ENCODE measurements around the gene SERPINC1. TPM values are rescaled to one million over a fixed set of nuclear protein-coding genes. Genes with fewer than 3 reads are reported as not detected.

SERPINC1 gene
- total and polyA plus RNA-seq, 10 of the 15 experiments (the other 5 are each of a cell fraction or from before 2014, with no cell fraction given): 0.11 to 0.44 TPM; not detected in 8

DNA sequence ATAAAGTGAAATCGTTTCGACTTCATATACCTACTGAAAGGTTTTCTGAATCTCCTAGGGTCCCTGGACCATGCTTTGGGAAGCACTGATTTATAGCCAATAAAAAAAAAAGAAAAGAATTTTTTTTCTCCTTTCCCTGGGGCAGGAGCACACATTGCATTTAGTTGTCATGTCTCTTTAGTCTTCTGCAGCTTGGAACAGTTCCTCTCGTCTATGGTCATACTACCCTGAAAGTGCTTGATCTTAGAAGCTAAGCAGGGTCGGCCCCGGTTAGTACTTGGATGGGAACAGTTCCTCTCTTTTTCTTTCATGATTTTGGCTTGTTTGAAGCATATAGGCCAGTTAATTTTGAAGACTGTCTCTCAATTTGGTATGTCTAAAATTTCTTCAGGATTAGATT, 3.7 kb upstream of the SERPINC1 start:
- ChIA-PET CTCF (interaction anchor here (1.1 kb wide), 1 partner anchor 14 kb away, joined by 3 read pairs; no protein-coding TSS in a partner anchor), POLR2A (no interaction called here), RAD21 (ENCODE audit: unreplicated experiment) (no interaction called here), SMC1A (ENCODE audit: uncharacterized antibody, unreplicated experiment) (no interaction called here)
- FAIRE-seq (no peak), DNase-seq (ENCODE audit: low read depth, low spot score) (no peak), ATAC-seq (no peak)
- Histone ChIP-seq H3K4me3 (no peak overlapping the region), H2AFZ (ENCODE audit: control insufficient read depth, low read depth, low read length) (no peak overlapping the region), H3K79me2 (ENCODE audit: control insufficient read depth, insufficient read depth, low read length) (no peaks in the 10 kb centered on the region), H3K36me3 (ENCODE audit: control insufficient read depth in 2 of 2, insufficient read depth in 2 of 2, low read length in 1 of 2) (no peaks in the 10 kb centered on the region), H3K9ac (ENCODE audit: control insufficient read depth, insufficient read depth, low read length) (no peak overlapping the region), H3K27me3 (replicated peaks in 1 of 2; ENCODE audit: control insufficient read depth in 2 of 2, insufficient read depth in 2 of 2, low read length in 1 of 2) (peaks cover 0 to 1% of the 10 kb centered on the region in 2 experiments; a peak in 1 of 4 replicates), H3K4me1 (ENCODE audit: control insufficient read depth, insufficient read depth, low read length) (no peaks in the 10 kb centered on the region), H4K20me1 (ENCODE audit: control insufficient read depth, insufficient read depth) (no peaks in the 10 kb centered on the region), H3K4me2 (ENCODE audit: control insufficient read depth, insufficient read depth) (no peak overlapping the region), H3K27ac (ENCODE audit: control insufficient read depth, insufficient read depth) (no peak overlapping the region), H3K9me3 (replicated peaks; ENCODE audit: control insufficient read depth, insufficient read depth, low read length) (no peaks in the 10 kb centered on the region)
- BruUV-seq (replicated peaks): no TSS peak
- WGBS (ENCODE audit: insufficient coverage, insufficient replicate concordance, low lambda C conversion rate, missing lambda C conversion rate): 66% methylated on average over 5 of the region's 5 CpGs
- intact Hi-C loops (cut with micrococcal nuclease; ENCODE audit: unreplicated experiment): loop anchor here (10.0 kb wide), 1 partner anchor 496 kb away; no protein-coding TSS in a partner anchor
- in situ Hi-C loops (cut with MboI): no loop called here
- TF ChIP-seq ZNF24 (IDR thresholded peaks at IDR 0.05) (peak; percentile 42; the same call in 1 of the 2 replicates), SREBF2 (IDR thresholded peaks at IDR 0.05; ENCODE audit: low read length) (peak; percentile 72)
- TF ChIP-seq, protein P1, sequence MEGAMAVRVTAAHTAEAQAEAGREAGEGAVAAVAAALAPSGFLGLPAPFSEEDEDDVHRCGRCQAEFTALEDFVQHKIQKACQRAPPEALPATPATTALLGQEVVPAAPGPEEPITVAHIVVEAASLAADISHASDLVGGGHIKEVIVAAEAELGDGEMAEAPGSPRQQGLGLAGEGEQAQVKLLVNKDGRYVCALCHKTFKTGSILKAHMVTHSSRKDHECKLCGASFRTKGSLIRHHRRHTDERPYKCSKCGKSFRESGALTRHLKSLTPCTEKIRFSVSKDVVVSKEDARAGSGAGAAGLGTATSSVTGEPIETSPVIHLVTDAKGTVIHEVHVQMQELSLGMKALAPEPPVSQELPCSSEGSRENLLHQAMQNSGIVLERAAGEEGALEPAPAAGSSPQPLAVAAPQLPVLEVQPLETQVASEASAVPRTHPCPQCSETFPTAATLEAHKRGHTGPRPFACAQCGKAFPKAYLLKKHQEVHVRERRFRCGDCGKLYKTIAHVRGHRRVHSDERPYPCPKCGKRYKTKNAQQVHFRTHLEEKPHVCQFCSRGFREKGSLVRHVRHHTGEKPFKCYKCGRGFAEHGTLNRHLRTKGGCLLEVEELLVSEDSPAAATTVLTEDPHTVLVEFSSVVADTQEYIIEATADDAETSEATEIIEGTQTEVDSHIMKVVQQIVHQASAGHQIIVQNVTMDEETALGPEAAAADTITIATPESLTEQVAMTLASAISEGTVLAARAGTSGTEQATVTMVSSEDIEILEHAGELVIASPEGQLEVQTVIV (IDR thresholded peaks at IDR 0.05; ENCODE audit: borderline replicate concordance, partially characterized antibody): no peak

Measured in GM12878 (cell line).